ENCODE measurements around the gene KIF1B.

- no peak for TF ChIP-seq CTCF (IDR thresholded peaks at IDR 0.05)
- no peak for TF ChIP-seq ZFX (IDR thresholded peaks at IDR 0.05; ENCODE audit: borderline replicate concordance)
Measured at GRCh38 chr1:10253755-10254154, 43.4 kb downstream of the KIF1B start.

Data from 22Rv1 (cell line).